Activated T-helper 1 cell treated with Interleukin-2 at 50 U/mL for 16 hours (primary cell): ENCODE data around the gene EZR.

Experiments used
- DNase-seq: peaks from one replicate; pipeline ENCODE4 v3.0.0-alpha.2; 2020; ENCODE audit warnings: low read depth

Gene EZR

DNA sequence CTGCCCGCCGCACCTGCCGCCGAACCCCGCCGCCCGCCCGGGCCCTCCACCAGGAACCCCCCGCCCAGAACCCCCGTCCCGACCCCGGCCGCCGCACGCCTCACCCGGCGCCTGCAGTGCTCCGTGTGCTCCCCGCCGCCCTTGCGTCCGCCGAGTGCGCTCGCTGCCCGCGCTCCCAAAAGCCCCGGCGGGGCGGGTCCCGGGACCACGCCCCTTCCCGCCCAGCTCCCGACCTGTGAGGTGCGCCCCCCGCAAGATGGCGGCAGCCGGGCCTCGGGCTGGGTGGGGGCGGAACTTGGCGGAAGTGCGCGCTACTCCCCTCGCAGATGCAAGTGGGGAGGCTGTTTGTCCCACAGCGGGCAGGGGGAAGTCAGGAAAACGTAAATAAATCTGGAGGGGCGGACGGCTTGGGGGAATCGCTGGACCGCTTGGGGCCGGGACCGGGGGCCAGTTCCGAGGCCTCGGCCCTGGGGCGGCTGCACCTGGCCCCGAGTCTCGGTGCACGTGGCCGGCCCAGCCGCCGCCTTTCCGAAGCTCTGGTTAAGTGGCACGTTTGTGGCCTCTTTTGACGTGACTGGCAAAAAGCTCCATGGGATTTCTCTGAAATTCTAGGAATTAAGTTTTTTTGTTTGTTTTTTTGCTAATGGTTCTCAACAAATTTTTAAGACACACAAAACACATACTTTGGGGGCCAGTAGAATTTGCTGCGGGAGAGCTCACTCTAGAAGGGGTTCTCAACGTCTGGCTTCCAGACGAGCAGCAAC is at the start of gene EZR:
Gene EZR (minus strand): TSS at position 156 of the 764 bp plus-strand sequence. CDS start 1,275 bp downstream, outside the sequence.
- peak; percentile 75 for DNase-seq

DNA sequence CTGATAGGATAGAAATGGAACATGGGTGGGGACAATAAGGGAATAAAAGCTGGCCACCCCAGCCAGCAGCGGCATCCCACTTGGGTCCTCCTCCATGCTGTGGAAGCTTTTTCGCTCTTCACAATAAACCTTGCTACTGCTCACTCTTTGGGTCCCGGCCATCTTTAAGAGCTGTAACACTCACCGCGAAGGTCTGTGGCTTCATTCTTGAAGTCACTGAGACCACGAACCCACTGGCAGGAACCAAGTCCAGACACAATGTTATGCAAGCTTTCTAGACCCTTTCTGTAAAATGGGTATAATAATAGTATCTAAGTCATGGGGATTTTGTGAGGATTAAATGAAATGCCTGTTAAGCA is 48.9 kb upstream of the EZR start:
- DNase-seq, result no peak

DNA sequence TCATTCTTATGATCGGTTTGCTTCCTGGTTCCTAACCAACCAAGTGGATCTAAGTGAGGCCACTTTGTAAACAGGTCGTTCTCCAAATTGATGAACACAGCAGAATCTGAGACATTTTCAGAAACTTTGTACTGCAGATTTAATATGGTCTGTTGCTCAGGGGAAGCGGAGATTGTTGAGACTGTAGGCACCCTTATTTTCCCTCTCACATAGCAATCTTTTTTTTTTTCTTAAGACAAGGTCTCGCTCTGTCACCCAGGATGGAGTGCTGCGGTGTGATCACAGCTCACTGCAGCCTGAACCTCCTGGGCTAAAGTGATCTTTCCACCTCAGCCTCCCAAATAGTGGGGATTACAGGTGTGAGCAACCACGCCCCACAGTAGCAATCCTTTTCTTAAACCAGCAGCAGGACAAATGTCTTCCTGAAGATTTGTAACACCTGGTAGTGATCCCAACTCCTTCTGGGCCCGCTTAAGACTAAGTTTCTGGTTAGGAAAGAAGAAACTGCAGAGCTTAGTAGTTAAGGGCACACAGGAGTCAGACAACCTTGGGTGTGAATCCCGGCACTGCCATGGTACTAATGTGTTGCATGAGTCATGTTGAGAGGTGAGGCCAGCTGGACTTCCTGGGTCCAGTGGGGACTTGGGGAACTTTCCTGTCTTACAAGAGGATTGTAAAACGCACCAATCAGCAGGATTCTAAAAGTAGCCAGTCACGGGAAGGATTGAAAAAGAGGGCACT is 48.4 kb upstream of the EZR start:
- DNase-seq, result no peak

DNA sequence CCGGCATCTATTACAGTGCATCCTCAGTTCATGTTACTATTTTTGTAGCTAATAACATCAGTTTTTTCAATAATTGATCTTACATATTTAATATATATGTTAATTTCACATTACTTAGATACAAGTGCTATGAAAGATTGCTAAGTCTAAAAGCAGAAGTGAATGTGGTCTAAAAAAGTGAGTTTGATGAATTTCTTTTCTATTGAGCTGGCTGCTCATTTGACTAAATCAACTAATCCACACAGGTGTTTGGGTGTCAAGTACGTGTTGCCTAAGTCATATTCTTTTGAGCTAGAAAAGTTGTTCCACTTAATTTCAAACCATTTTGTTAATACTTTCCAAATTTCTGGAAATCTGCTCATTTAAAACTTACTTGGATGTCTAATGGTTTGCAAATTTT is 46.6 kb upstream of the EZR start:
- no peak for DNase-seq

DNA sequence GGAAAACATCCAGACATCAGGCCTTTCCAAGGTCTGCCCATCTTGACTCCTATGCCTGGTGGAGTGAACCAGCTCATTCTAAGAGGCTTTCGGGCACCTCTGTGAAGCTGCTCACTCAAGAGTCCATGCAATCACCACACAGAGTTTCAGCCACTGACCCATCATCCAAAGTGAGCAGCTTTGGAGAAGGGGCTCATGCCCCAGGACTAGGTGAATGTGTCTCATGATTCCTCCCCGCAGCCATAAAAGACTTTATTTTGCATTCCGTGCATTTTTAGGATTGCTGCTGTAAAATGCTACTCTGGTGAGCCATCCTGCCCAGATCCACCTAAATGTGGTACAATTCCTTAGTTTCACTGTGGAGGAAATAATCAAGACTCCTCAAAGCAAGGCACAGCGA is 44.5 kb upstream of the EZR start:
- no peak for DNase-seq

DNA sequence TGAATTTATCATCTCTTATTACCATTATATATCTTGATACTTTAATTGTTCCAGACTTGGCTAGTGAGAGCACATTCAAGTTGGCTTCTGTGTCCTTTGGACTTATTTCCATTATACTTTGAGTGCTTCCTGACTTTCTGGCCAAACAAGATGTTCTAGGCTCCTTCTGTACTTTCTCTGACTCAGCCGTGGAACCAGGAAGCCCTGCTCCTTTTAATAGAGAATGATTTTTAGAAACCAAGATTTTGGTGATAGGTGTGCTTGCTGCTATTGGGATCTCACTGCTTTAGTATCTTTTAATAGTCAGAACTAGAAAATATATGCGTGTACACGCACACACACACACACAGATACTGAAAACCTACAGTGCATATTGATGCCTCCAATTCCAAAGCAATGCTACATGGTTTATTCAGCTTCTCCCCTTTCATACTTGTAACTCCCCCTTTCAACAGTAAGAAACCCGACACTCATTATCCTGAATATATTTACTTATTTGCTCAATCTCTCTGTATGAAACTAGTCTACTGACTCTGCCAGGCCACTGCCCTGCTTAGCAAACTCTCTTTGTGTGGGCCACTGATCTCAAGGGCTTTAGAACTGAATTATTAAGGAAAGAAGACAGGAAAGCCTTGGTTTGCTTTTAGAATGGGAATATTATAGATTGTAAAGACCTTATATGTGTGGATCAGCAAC is 42.7 kb upstream of the EZR start:
- no peak for DNase-seq

DNA sequence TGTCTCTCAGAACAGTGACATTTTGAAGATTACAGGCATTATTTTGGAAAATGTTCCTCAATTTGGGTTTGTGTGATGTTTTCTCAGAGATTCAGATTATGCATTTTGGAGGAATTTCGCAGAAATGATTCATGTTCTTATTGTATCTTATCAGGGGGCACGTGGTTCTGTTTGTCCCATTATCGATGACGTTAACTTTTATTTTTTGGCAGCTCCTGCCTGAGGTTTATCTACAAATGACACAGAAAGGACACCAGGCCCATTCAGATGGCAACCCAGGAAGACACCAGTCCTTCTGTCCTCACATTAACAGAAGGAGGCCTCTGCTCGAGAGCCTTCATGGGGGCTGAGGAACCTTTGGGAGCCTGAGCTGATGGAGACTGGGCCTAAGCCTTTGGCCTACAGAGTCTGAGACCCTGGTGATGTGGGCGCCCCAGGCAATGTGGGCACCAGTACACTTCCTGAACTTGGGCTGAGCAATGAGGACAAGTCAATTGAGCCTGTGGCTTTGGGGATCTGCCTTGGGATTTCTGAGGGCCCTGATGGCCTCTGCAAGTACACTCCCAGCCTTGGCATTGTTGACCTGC is 41.2 kb upstream of the EZR start:
- no peak for DNase-seq

DNA sequence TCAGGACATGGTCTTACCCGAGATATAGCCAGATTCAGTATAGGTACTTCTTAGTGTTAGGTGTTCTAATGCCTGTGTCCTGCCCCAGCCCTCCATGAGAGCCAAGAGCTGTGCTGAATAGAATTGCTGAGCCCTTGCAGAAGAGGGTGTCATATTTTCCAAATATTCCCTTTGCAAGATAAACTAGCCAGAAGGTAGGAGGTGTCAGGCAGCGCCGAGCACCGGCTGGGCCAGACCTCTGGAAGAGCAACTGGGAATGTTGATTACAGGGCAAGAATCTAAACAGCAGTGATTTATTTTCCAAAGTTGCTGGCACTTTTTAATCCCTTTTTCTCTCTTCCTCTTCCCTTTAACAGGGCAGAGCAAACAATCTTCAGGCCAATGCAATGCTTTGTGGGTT is 37.1 kb upstream of the EZR start:
- no peak for DNase-seq

DNA sequence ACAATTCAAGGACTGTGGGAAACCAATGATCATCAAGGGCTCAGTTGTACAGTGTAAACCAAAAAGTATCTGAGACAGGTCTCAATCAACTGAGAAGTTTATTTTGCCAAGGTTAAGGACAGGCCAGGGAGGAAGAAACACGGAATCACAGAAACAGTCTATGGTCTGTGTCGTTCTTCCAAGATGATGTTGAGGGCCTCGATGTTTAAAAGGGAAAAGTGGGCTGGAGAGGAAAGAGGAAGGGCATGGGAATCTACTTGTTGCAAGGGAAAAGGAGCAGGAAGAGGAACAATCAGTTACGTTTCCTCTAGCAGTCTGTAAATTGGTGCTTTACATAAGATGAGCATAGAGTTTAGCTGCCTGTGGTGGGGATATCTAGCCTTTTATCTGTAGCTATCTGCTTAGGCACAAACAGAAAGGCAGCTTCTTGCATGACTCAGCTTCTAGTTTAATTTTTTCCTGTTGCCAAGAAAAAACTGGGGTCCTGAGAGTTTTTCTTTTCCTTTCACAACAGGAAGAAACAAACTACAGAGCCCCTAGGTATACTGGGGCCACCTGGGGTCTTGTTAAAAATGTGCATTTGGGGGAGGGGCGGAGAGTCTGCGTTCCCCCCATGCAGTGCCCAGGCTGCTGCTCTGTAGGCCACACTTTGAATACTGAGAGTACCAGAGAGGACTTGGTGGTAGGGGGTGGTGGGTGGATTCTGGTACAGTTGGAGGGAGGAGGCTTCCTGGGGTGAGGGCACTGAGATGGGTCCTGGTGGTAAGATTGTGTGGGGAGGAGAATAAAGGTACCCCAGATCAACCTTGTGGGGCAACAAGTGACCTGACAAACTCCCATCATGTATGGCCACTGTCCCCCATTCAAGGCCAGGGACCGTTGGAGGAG is 35.3 kb upstream of the EZR start:
- DNase-seq, result no peak

DNA sequence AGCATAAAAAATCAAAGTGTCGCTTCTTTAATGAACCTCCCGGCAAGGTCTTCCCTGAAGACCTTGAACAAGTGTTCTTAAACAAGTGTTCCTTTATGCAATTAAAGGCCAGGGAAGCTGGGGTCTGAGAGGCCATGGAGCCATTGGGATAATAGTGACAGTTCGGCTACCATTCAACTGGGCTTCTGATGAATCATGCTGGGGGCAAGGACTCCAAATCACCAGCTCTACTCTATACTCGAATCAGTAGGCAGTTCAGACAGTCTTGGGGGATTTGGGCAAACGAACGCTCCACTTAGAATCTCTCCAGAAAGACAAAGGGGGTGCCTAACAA is 34.7 kb upstream of the EZR start:
- DNase-seq, result no peak

DNA sequence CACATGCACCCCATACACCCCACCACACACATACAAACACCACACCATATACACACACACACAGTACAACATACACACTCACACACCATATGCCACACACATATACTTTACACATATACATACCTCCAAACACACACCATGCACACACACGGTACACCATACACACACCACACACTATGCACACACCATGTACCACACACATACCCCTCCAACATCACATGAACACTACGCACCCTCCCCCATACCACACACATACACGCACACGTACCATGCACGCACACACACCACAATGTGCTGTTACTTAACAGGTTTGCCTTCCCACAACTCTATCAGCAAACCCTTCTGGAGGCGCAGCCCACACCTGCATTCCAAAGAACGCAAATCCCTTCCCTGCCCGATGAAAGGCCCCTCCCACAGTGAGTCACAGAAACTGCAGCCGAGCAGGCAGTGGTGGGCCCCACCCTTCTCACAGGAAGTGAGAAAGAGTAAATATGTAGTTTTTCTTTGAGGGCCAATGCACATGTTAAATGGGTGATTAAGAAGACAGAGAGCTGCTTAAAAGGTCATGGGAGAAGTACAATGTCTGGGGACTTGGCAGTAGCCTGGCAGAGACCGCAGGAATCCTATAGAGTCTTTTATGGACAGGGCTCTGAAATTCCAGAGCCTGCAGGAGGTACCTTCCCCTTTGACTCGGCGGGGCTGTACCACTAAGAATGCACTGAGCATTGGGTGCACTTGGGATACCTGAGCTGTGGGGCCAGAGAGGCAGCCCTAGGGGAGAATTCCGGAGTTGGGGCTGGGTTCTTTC is 34.1 kb upstream of the EZR start:
- peak; percentile 78 for DNase-seq

DNA sequence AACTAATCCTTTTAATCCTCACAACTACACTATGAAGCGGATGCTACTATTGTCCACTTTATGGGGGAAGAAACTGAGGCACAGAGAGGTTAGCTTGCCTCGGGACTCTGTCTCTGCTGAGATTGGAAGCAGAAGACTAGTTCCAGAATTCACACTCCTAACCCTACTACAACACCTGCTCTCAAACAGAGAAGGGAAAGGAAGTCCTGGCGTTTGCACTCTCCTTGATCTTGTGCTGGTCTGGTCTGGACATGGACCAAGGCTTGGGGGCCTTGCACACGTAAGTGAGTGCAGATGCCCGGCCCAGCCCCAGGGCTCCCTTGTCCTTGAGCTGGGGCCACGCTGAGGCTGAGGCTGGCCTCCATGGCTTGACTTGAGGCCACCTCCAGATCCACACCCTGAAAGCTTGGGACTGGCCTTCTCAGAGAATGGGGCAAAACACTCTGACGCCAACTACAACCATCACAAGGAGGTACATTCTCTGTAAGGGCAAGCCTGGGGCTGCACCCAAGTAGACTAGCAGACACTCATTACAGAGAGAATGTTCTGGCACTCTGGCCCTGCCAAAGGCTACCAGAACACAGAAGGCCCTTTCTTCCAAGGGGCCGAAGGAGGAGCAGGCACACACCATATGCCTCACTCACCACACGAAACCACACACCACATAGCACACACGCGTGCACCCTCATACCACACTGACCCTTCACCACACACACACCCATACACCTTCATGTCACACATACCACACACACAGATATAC is 33.3 kb upstream of the EZR start:
- no peak for DNase-seq

DNA sequence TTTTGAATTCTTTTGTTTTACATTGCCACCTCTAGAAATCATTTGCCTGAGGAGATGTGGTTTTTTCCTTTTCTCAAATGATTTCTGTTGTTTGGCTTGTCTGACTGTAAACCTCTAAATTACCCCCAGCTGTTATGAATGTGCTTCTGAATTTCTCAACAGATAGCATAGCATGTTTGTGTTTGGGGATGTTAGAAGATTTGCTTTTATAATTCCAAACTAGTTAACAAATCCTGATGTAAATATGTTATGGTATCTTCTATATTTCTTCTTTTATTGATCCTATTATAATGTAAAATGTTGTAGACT is 31.6 kb upstream of the EZR start:
- no peak for DNase-seq

DNA sequence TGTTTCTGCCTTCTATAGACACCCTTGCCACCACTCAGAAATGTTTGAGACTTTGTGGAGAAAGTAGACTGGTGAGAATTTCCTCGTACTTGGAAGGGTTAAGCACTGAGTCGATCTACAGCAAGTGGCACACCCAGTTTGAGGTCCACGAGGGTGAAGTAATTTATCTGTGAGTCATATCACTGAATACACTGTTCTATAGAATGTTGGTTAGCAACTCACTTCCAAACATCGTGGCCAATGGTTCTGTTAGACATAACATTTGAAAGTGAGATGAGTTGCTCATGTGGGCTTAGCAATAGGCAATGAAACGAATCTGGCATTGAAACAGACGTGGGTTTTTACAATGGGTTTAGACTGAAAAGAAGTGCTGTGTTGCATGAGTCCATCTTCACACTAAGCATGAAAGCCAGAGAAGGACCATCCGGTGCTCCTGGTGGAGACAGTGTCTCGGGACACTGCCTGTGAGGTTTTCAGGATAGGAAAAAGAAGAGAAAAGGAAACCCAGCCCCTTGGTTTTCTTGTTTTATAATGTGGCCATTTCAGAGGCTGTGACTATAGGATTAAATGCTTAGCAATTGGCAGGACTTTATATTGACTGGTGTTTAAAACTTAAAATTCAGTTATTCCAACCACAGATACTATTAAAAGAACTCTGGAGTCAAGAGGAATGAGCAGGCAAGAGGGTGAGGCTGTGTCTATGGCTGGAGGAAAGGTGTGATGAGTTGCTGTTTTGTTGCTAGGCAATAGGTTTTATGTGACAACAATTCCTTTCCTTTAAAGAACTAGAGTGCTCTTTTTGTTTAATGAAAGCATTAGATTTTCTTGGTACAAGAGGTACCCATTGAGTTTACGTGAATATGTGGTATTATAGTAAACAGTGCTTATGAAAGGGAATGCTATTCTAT is 31.0 kb upstream of the EZR start:
- DNase-seq, result peak; percentile 28

DNA sequence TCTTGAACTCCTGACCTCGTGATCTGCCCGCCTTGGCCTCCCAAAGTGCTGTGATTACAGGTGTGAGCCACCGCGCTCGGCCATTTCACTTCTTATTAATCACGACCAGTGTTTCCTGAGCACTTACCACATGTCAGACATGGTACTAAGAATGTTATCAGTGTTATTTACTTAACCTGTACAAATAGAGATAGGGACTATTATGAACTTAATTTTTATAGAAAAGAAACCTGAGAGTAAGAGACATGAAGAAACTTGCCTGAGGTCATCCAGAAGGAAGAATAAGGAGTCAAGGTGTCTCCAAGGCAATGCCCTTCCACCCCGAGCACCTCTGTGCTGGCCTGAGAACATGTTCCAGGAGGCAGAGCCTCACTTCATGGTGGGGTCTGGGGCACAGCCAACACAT is 29.3 kb upstream of the EZR start:
- no peak for DNase-seq

DNA sequence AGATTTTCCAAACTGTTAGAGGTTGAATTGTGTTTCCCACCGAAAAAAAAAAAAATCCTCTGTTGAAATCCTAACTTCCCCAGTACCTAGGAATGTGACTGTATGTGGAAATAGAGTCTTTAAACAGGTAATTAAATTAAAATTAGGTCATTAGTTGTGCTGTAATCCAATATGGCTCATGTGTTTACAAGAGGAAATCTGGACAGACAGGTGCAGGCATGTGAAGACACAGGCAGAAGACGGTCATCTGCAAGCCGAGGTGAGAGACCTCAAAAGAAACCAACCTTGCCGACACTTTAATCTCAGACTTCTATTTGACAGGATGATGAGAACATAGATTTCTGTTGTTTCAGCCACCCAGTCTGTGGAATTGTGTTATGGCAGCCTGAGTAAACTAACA is 28.6 kb upstream of the EZR start:
- DNase-seq, result no peak

DNA sequence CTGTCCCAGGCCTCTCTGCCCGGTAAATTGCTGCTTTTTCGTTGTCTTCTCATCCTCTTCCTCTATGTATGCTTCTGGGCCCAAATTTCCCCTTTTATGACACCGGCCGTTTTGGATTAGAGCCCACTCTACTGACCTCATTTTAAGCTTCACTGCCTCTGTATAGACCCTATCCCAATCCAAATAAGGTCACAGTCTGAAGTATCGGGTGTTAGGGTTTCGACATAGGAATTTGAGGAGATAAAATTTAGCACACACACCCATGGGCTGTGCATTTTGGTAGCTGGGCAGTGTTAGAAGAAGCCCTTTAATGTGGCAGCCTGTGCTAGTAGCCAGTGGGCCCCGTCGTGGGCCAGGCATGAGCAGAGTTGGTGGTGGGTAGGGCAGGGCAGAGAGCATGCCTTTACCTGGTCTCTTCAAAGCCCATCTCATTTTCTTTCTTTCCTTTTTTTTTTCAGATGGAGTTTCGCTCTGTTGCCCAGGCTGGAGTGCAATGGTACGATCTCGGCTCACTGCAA is 27.9 kb upstream of the EZR start:
- DNase-seq, result no peak

DNA sequence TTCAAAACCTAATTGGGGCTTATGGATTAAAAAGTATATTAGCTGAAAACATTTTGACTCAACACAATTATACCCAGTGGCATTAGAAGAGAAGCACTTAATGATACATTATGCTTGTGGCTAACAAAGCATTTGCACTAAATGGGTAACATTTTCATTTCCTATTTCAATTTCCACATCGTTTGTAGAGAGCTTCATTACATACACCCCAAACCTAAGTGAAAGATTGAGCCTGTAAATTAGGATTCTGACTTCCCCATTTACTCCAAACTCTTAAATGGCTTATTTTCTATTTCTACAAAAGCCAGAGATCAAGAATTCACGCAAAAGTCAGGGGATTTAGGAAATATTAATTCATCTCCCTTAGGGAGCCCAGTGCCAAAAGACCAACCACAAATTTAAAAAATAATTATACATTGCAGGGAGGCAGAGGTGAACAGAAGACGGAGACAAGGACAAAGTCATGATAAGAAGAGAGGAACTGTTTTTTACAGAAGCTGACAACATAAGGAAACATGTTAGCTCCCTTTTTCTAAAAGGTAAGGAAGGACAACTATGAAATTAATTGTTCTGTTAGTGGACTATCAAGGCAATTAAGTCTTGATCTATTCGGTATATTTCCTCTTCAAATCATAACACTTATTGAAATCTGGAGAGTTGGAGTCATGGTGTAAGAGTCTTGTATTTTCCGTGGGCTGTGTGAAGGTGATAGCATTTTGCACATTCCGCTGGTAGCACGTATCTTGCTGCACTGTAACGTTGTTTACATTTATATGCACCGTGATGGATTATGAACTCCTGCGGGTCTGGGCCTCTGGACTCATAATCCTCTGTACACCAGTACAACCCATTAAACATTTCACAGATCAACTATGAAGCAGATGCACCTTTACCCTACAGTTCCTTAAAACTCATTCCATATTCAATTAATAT is 24.8 kb upstream of the EZR start:
- no peak for DNase-seq
